HG03558 (cell line): ENCODE measurements around the gene OR8B12.
"Not testable (repeated sequence)": the region's sequence is repeated elsewhere in the genome, so short reads cannot be mapped to it uniquely, and the experiment has no call there.

Experiments used
- ATAC-seq: cut with Tn5 transposase; IDR thresholded peaks from one replicate; pipeline ENCODE4 v1.9.1; 2021; ENCODE audit warnings: moderate number of reproducible peaks; ENCODE audit not compliant: unreplicated experiment; ENCODE audit errors: extremely low read depth

Gene OR8B12

GRCh38 chr11:124533626-124534025 lies 9.8 kb downstream of the OR8B12 start:
- ATAC-seq = no peak

- no peak for ATAC-seq
Observed at GRCh38 chr11:124520550-124520854, 23.0 kb downstream of the OR8B12 start.

GRCh38 chr11:124519850-124520549 lies 23.5 kb downstream of the OR8B12 start:
- no peak for ATAC-seq

GRCh38 chr11:124518989-124519451 lies 24.4 kb downstream of the OR8B12 start:
- ATAC-seq = no peak

- no peak for ATAC-seq
Observed at GRCh38 chr11:124517314-124517713, 26.1 kb downstream of the OR8B12 start.

GRCh38 chr11:124514675-124515074 lies 28.8 kb downstream of the OR8B12 start:
- ATAC-seq = not testable (repeated sequence)

- no peak for ATAC-seq
Observed at GRCh38 chr11:124514131-124514530, 29.3 kb downstream of the OR8B12 start.

- no peak for ATAC-seq
Observed at GRCh38 chr11:124511745-124512144, 31.7 kb downstream of the OR8B12 start.

GRCh38 chr11:124510279-124510678 lies 33.2 kb downstream of the OR8B12 start:
- no peak for ATAC-seq

GRCh38 chr11:124499711-124500110 lies 43.7 kb downstream of the OR8B12 start:
- no peak for ATAC-seq

GRCh38 chr11:124493016-124493655 lies 50.3 kb downstream of the OR8B12 start:
- ATAC-seq = no peak
